ENCODE data around the gene PGLYRP1.

PGLYRP1 gene, protein sequence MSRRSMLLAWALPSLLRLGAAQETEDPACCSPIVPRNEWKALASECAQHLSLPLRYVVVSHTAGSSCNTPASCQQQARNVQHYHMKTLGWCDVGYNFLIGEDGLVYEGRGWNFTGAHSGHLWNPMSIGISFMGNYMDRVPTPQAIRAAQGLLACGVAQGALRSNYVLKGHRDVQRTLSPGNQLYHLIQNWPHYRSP

DNA sequence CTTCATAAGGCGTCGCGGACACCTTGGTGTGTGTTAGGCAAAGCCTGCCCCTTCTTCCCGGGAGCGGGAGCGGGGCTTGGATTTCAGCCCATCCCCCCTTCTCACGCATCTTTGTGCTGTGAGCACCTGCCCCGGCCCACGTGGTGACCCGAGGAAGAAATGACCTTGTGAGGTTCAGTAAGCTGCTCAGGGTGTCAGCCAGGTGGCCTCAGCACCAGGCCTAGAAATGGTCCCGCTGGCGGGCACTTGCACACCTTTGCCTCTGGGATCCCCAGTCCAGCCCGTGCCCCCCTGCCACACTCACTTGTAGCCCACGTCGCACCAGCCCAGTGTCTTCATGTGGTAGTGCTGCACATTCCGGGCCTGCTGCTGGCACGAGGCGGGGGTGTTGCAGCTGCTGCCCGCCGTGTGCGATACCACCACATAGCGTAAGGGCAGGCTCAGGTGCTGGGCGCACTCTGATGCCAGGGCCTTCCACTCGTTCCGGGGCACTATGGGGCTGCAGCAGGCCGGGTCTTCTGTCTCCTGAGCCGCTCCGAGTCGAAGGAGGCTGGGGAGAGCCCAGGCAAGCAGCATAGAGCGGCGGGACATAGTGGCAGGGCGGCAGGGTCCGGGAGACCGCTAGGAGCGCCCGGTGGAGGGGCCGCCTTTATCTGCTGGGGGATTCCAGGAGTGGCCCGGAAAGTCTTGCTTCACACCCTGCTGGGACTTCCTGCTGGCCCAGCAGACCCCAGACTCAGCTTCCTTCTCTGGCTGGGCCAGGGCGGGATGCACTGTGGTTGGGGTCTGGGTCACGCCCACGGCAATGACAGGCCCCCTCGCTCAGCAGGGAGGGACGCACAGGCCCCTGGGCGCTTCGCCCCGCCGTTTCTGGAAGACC is at the start of gene PGLYRP1:
TSS of gene PGLYRP1 (minus strand) at position 623 of the 880 bp plus-strand sequence. CDS start at position 591, 32 bp downstream.
- Histone ChIP-seq H3K4me3 (ENCODE audit: low read length) (no peak within 1 kb of the TSS), H3K9me3 (ENCODE audit: insufficient read depth, low read length) (no peaks in the 10 kb centered on the region), H3K9ac (ENCODE audit: low read length) (no peak within 1 kb of the TSS), H3K27ac (ENCODE audit: low read length) (no peak within 1 kb of the TSS), H2AFZ (ENCODE audit: low read depth, low read length) (no peak within 1 kb of the TSS), H4K20me1 (ENCODE audit: insufficient read depth, low read length) (no peaks in the 10 kb centered on the region), H3K27me3 (ENCODE audit: low read depth, low read length) (no peaks in the 10 kb centered on the region), H3K36me3 (replicated peaks; ENCODE audit: low read depth, low read length) (no peaks in the 10 kb centered on the region), H3K79me2 (ENCODE audit: low read length) (no peaks in the 10 kb centered on the region), H3K4me1 (ENCODE audit: low read length) (no peaks in the 10 kb centered on the region), H3K4me2 (ENCODE audit: low read length) (no peak within 1 kb of the TSS)
- no peak for TF ChIP-seq CTCF (IDR thresholded peaks at IDR 0.05; ENCODE audit: low read depth, low read length)
- TF ChIP-seq EZH2phosphoT487 (IDR thresholded peaks at IDR 0.05; ENCODE audit: low read depth): no peak

- Histone ChIP-seq H3K9me3 (ENCODE audit: insufficient read depth, low read length) (no peaks in the 10 kb centered on the region), H3K4me3 (ENCODE audit: low read length) (no peak overlapping the region), H3K4me1 (ENCODE audit: low read length) (no peaks in the 10 kb centered on the region), H4K20me1 (ENCODE audit: insufficient read depth, low read length) (no peaks in the 10 kb centered on the region), H3K36me3 (replicated peaks; ENCODE audit: low read depth, low read length) (no peaks in the 10 kb centered on the region), H3K27ac (ENCODE audit: low read length) (no peak overlapping the region), H3K4me2 (ENCODE audit: low read length) (no peak overlapping the region), H2AFZ (ENCODE audit: low read depth, low read length) (no peak overlapping the region), H3K27me3 (ENCODE audit: low read depth, low read length) (peaks cover 67% of the 10 kb centered on the region), H3K9ac (ENCODE audit: low read length) (no peak overlapping the region), H3K79me2 (ENCODE audit: low read length) (no peaks in the 10 kb centered on the region)
- no peak for TF ChIP-seq CTCF (IDR thresholded peaks at IDR 0.05; ENCODE audit: low read depth, low read length)
- TF ChIP-seq EZH2phosphoT487 (IDR thresholded peaks at IDR 0.05; ENCODE audit: low read depth): no peak
Measured at GRCh38 chr19:46069806-46070341, 47.0 kb upstream of the PGLYRP1 start.

DNA sequence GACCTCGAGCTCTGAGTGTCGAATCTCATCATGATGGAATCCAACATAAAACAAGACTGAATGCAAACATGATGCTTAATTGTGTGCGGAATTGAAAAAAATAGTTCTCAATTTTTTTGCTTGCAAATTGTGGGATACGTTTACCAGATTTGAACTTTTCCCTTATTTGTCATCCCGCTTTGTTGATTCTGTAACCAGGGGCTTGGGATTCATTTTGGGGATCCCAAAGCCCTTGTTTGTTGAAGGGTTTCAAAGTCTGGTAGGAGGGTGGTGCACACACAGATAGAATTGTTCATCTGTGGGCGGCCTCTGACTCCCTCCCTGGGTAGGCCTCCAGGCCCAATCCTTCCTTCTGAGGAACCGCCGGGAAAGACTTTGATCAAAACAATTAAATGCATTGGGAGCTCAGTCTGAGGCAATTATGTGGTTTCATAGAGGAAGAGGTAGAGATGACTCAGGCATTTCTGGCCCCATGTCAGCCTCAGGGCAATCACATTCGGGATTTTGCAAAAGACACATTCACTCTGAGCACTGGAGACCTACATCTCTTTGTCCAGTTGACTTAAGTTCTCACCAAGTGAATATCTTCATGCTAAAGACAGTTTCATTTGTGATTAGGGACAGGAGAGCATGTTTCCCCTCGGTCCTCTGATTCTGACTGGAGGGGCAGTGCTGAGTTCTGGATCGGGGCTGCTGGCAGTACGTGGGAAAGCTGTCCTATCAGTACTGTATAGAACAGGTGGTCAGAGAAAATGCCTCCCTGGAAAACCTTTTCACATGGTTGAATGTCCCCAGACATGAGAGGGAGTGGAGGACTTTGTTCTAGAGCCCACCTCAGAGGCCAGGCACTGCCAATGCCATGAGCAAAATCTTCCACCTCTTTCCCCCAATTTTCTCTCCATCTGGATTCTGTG is 45.7 kb upstream of the PGLYRP1 start:
- H4K20me1 ChIP-seq (ENCODE audit: insufficient read depth, low read length): no peaks in the 10 kb centered on the region
- no peaks in the 10 kb centered on the region for H3K4me1 ChIP-seq (ENCODE audit: low read length)
- no peak overlapping the region for H3K9ac ChIP-seq (ENCODE audit: low read length)
- H3K4me2 ChIP-seq (ENCODE audit: low read length): no peak overlapping the region
- H3K27me3 ChIP-seq (ENCODE audit: low read depth, low read length): peaks cover 62% of the 10 kb centered on the region
- TF ChIP-seq EZH2phosphoT487 (IDR thresholded peaks at IDR 0.05; ENCODE audit: low read depth): no peak
- TF ChIP-seq CTCF (IDR thresholded peaks at IDR 0.05; ENCODE audit: low read depth, low read length): no peak
- H3K9me3 ChIP-seq (ENCODE audit: insufficient read depth, low read length): no peaks in the 10 kb centered on the region
- H3K27ac ChIP-seq (ENCODE audit: low read length): no peak overlapping the region
- H3K36me3 ChIP-seq (replicated peaks; ENCODE audit: low read depth, low read length): no peaks in the 10 kb centered on the region
- H3K4me3 ChIP-seq (ENCODE audit: low read length): no peak overlapping the region
- no peaks in the 10 kb centered on the region for H3K79me2 ChIP-seq (ENCODE audit: low read length)
- H2AFZ ChIP-seq (ENCODE audit: low read depth, low read length): no peak overlapping the region
